ENCODE data around the gene CPA1.

The CPA1 gene

DNA sequence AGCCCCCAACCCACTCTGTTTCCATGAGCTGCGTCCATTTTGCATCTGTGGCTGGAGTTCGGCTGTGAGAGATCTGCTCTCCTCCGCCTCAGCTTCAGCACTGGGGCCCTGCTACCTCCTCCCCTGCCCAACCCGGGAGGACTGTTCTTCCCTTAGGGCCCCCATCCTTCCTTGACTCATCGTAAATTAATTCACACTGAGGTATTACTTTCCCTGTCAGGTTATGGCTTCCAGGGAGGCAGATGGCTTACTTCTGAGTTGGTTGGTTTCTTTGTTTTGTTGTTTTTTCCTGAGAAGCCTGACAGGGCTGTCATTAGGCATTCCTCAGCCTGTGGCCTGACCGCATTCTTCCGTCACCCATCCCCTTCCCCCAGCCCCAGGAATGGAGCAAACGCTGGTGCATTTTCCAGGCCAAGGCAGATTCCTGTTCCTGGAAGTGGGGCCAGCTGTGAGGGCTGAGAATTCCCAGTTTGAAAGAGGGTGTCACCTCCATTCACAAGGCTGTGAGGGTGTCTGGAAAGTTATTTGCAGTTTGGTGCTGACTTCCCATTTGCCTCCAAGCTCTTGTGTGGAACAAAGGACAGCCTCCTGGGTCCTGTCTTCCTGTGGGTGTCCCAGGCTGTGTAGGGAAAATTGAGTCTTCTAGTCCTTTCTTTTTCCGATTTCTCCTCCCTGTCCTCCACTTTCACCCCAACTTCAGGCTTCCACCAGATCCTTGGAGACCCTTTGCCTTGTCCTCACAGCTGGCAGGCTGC, 24.0 kb upstream of the CPA1 start:
- no peak for DNase-seq

DNA sequence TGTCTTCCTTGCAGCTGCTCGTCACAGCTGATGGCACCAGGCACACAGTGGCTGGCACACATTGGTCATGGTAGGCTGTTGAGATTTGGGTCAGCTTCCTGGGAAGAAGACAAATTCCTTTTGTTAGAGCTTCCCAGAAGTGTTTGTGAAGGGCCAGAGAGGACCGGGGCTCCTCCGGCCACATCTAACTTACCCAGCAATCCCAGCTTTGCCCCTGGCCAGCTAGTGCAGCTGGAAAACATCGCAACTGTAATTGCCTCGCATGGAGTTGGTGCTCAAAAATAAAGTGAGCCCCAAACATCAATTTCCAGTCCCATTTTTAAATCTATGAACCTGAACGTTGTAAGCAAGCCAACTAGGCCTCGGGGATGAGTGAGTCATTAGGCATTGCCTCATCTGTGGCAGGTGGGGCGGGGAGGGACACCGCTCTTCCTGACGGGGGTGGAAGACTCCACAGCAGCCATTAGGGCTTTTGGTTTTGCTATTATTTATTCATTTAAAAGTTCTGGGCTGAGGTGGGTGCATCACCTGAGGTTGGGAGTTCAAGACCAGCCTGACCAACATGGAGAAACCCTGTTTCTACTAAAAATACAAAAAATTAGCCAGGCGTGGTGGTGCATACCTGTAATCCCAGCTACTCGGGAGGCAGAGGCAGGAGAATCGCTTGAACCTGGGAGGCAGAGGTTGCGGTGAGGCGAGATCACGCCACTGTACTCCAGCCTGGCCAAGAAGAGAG, 23.2 kb upstream of the CPA1 start:
- peak; percentile 47 for DNase-seq

DNA sequence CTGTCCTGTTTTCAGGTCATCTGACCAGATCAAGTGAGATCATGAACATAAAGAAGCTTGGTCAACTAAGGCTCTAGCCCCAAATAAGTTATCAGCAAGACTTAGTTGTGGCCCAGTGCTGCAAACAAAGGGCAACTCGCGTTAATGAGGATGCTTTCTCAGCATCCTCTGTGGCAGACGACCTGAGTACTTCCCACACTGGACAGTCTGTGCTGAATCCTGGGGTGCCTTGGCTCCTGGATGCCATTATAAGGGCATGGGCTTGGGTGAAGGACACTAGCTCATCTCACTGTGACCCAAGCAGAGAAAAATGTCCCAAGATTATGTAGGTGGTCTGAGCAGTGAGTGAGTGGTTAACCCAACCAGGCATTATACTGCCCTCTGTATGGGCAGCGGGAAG, 21.8 kb upstream of the CPA1 start:
- no peak for DNase-seq

DNA sequence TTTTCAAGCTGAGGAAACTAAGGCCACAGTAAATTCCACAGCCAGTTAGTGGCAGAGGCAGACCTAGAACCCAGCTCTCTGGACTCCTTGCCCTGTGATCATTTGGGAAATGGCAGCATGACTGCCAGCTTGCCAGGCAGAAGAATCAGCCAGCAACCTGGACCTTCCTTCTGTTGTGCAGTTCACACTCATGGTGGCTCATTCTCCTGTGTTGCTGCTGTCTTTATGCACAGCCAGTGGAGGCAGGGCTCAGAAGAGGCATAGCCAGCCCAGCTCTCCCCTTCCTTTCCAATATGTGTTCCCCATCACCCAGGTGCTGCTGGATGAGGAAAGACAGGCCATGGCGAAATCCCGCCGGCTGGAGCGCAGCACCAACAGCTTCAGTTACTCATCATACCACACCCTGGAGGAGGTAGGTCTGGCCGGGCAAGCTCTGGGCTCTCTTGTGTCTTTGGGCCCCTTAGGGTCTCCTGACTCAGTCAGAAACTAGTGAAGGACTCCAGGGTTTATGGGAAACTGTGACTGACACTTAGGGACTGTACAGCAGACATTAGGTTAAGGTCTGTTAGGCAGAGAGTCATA, 20.9 kb upstream of the CPA1 start:
- DNase-seq = no peak

DNA sequence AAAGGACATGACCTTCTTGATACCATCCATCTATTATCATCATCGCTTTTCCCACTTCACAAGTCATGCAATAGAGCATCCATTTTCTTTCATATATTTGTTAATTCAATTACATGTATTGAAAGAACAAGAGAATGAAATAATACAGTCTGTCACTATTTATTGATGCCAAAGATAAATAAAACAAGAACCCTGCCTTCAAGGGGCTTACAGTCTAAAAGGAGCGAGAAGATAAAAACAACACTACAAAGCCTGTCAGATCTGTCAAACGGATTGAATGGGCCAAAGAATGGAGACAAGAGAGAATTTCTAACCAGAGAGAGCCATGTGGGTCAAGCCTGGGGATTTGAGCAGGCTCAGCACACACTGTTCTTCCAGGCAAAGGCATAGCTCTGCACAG, 19.8 kb upstream of the CPA1 start:
- no peak for DNase-seq

DNA sequence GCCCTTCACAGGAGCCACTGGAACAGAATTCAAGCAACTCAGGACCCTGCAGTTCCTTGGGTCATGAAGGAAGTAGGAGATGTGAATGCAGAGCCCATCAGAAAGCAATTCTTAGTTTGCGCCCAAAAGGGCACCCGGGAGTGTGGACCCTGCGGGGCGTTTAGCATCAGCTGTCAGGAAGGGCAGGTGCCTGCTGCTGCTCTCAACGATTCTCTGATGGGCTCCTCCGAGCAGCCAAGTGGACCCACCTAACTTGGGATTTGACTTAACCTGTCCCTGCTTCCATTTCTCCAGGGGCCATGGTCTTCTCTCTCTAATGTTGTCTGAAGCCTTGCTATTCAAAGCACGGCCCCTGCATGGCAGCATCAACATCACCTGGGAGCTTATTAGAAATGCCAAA, 18.6 kb upstream of the CPA1 start:
- DNase-seq = no peak

DNA sequence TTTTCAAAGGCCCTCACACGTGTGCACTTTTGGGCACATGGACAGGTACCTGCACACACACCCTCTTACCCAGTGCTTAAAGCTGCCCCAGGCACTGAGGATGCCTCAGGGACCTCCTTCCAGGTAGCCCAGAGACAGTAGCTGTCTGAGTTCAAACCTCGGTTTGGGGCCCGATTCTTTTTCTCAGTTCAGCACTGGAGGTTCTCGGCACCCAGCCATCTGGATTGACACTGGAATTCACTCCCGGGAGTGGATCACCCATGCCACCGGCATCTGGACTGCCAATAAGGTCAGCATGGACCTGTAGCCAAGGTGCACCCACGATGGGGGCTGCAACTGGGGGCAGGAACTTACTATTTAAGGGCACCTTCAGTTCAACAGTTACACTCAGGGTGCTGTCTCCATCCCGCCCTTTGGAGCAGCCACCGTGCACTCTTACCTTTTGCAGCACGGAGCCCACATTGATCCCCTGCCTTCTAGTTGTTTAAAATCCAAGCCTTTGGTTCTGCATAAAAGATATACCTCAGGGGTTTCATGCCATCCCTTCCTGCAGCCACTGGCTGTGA, 18.0 kb upstream of the CPA1 start:
- DNase-seq = no peak

DNA sequence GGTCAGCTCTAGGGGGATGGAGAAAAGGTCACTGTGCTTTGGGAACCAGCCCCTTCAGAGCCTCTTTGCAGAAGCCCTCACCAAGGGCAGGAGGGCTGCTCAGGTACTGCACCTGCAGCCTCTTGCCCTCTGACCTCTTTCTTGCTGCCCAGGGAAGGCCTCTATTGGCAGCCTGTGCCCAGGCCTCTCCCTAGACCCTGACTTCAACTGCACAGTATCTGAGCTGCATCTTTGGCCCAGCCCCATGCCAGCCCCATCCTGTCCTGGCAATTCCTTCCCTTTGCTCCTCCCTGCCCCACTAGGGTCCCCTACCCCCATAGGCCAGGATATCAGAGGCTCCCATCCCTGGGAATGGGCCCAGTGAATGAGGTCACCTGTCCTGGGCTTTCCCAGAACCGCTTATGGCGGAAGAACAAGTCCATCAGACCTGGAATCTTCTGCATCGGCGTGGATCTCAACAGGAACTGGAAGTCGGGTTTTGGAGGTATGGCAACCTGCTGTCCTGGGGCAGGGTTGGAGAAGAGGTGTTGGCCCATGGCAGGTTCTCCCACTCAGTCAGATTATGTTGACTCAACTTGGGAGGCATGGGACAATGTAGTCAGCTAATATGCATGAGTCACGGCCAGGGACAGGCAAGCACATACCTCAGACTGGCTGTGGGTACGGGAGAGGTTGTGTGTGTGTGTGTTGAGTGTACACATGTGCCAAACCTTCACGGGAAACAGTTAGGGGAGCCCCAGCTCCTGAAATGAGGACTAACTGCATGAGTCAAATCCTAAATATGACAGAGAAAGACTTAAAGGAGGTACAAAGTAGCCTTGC, 17.1 kb upstream of the CPA1 start:
- DNase-seq = no peak

DNA sequence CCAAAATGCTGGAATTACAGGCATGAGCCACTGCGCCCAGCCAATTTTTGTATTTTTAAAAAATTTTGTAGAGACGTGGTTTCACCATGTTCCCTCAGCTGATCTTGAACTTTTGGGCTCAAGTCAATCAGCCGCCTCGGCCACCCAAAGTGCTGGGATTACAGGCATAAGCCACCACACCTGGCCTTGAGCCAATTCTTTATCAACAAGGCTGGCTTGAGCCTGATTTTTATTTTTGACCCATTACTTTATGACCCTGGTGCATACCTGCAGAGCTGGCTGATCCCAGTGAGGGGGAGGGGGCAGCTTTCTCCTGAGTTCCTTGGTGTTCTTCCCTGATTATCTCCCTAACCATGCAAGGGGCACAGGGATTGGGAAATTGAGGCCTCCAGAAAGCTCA, 15.8 kb upstream of the CPA1 start:
- no peak for DNase-seq

DNA sequence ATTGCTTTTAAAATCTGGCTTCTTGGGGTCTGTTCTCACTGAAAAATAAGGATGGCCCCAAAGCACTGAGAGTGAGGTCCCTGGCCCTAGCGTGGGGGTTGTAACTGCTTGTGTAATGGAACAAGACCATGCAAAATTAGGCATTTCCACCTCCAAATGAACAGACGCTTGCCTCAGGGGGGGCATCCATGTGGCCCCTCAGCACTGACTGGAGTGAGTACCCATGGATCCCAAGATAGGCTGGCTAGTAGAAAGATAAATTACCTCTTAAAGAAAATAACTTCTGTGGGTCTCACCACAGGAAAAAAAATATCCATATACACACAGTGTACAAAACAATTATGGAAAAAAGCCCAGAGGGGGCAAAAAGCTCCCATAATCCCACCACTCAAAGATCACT, 15.2 kb upstream of the CPA1 start:
- DNase-seq = no peak

DNA sequence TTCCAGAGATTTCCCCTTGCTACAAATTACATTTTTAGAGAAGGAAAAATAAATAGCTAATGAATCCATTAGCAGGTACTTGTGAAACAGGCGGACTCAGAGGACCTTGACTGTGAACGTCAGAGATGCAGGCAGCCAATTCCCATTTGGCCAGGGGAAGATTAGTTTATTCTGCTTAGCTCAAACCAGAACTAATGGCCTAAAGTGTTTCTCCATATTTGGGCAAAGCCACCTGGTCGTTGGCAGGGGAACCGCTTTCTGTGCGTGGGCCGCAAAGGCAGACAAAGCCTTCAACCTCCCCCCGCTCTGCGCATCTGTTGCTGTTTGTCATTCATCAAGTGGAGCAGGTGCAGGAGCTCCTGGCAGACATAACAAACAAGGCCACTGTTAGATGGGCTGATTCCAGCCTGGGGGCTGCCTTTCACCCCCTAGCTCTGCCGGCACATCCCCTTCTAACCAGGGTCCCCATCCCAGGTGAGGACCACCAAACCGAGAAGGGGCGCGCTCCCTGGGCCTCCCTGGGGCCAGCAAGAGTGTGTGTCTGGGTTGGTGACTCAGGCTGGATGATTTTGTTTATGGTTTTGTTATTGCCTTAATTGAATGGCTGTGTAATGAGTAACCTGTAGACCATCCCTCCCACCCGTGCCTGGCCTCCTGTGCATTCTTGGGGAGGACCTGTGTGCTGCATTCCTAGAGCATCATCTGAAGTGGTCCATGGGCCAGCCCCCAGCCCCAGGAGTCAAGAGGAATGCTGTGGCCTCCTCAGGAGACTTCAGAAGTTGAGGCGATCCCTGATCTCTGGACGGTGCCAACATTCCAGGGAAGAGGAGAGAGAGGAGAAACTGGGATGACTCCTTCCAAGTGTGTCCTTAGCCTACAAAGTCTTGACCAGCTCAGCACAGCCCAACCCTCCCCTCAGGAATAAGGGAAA, 14.5 kb upstream of the CPA1 start:
- peak; percentile 63 for DNase-seq

DNA sequence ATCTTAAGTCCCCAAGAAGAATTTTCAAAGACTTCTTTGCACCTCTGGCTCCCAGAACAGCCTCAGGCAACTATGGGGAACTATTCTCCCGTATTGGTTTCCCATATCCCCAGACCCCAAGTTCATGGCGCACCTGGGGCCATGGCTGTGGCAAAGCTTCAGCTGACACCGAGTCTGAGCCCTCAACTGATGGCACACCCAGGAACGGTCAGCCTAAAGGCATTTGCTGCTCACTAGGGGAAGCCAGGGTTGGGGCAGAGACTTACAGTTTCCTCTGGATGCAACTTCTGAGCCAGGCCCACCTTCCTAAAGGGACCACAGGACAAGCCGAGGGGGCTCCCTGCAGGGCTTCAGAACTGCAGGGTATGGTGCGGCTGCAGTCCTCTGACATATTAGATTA, 13.7 kb upstream of the CPA1 start:
- no peak for DNase-seq

DNA sequence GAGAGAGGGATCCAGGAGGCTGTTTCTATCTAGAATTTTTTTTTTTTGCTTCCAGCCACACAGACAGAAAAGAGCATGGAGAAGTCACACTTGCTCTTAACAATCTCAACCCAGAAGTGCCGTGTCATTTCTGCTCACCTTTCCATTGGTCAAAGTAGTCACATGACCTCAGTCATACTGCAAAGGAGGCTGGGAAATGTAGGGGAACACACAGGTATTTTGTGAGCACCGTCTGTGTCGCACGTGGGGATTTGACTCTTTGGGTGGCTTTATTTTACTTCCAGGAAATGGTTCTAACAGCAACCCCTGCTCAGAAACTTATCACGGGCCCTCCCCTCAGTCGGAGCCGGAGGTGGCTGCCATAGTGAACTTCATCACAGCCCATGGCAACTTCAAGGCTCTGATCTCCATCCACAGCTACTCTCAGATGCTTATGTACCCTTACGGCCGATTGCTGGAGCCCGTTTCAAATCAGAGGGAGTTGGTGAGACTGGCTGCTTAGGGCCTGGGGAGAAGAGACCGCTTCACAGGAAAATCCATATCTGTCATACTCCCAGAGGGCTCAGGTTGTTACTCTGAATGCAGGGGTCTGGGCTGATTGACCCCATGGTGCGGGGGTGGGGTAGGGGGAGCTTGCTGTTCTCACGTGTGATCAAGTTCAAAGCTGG, 13.1 kb upstream of the CPA1 start:
- DNase-seq = peak; percentile 40

DNA sequence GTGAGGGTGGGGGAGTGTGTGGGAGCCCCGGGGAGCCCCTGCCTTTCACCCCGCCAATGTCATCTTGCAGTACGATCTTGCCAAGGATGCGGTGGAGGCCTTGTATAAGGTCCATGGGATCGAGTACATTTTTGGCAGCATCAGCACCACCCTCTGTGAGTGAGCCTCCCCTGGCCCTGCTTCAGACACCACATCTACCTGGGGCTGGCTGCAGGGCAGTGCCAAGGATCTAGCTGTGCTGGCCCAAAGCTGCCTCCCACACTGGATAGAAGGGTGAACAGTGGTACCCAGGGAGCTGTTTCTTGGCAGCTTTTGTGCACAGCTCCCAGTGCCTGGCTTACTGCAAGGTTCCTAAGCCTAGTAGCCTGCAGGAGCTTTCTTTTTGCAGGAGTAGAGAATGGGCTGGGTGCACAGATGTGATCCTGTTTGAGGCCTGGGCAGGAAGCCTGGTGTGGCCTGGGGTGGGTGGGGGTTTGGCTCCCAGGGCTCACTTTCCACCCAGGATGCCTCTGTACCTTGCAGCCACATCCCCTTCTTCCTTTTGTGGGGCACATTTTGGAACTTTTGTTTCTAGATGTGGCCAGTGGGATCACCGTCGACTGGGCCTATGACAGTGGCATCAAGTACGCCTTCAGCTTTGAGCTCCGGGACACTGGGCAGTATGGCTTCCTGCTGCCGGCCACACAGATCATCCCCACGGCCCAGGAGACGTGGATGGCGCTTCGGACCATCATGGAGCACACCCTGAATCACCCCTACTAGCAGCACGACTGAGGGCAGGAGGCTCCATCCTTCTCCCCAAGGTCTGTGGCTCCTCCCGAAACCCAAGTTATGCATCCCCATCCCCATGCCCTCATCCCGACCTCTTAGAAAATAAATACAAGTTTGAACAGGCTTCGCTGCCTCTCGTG, 12.2 kb upstream of the CPA1 start:
- DNase-seq = no peak

DNA sequence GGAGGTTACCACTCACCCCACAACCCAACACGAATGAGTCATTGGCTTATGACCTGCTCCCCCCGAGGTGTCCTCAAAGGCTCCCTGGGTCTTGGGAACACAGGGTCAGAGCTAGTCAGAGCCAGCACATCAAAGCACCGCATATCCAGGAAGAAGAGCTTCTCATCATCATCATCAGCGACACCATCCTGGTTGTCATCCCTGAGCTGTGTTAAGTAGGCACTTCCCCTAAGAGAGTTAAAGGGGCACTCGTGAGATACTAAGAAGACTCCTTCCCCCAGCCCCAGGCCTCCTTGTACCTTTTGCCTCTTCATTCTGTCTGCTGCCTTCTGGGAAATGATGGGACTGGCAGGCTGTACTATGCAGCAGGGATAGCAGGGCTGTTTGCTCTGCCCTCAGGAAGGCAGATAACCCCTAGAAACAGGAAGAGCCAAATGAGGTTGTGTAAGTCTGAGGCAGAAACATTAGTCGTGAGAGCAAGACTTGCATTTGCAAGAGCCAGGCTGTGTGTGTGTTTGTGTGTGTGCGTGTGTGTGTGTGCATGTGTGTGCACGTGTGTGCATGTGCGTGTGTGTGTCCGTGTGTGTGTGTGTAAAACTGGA, 11.1 kb upstream of the CPA1 start:
- DNase-seq = no peak

DNA sequence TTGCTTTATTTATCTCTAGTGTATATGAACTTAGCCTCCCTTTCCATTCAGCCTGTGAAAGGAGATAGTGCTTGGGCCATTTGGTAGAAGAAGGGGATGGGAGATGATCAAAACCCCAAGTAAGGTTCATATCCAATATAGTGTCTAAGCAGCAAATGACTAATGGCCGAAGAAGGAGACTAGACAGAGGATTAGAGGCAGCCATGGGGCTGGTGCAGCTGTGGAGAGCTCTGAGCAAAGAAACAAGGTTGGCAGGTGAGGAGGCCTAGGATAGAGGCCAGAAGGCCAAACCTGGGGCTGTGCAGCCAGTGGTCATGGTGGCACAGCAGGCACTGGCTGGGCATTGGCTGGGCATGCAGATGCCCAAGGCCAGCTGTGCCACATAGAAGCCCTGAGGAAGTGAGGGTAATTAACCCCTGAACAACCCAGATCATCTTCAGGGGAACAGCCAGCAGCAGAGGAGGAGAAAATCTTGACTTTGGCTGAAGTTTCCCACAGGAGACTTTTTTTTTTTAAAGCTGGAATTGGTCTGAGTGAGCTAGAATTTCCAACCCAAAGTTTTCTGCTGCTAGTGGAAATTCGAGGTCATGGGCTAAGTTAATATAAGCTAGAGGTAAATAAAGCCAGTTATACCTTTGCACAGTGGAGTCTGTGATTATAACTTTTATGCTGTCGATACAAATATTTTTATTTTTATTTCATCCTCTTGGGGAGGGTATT, 10.3 kb upstream of the CPA1 start:
- no peak for DNase-seq

DNA sequence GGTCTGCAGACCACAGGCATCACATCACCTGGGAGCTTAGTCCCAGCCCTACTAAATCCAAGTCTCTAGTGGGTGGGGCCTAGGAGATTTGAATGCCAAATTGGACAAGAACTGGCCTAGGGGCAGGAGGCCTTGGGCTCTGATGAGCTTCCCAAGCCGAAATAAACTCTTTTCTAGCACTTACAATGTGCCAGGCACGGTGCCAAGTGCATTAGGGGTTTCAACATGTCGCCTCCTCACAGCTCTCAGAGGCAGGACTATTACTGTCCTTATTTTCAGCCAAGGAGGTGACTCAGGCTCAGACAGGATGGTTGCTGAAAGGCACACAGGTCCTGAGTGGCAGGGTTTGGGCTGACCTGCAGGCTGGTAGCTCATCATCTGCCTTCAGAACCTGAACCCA, 9.2 kb upstream of the CPA1 start:
- peak; percentile 66 for DNase-seq

DNA sequence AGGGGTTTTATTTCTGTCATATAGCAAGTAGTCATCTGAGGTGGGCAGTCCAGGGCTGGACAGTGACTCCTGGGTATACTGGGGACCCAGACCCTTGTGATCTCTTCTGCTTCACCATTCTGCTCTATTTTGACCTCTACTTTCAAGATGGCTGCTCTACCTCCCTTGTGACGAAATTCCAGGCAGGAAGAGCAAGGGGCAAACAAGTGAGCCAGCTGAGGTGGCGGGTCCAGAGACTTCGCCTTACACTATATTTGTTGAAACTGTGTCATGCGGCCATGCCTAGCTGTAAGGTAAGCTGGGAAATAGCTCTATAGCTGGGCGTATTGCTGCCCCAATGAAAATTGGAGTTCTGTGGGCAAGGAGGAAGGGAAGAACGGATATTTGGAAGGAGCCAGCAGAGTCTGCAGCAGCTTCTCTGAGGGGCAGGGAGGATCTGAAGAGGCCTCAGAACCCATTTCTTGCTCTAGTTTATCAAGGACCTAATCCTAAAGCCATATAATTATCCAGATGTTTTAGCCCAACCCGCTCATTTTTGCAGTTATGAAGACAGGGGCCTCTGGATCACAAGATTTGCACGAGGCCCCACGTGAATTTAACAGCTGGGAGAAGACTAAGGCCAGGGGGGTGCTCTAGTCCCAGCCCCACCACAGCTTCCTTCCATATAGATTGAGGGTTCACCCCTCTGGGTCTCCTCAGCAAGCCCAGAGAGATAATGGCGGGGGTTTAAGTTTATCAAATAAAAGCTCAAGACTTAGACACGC, 7.7 kb upstream of the CPA1 start:
- no peak for DNase-seq

Data from RPMI8226 (cell line).